HepG2 (cell line): ENCODE data around the gene ACSF3. TPM values are rescaled to one million over a fixed set of nuclear protein-coding genes. Genes with fewer than 3 reads are reported as not detected.

ENCODE experiments used
- ATAC-seq: fragments of 200-7000 bp; cut with Tn5 transposase; 3 replicates; pipeline ENCODE4 v1.9.1; 2020; ENCODE audit warnings: mild to moderate bottlenecking, moderate library complexity
- BruUV-seq: library from RNA; stranded (reverse); fragments of 400-500 nt; replicated peaks from 2 replicates; lab custom pipeline; 2021; lab: Mats Ljungman, UMichigan
- CTCF ChIA-PET: fragments of 300-600 bp; formaldehyde crosslinking; extraction: SDS; loops from one replicate; lab custom pipeline; 2021; ENCODE audit warnings: low total read pairs, inconsistent platforms, low intra/inter-chr PET ratio; lab: Yijun Ruan, JAX
- POLR2A ChIA-PET: fragments of 350-600 bp; sonication (Branson Sonifier 250); formaldehyde crosslinking; loops from one replicate; lab custom pipeline; 2020; ENCODE audit warnings: antibody characterized with exemption, inconsistent platforms; lab: Yijun Ruan, JAX
- DNase-seq: peaks from one replicate; pipeline ENCODE4 v3.0.0-alpha.2; 2015; ENCODE audit warnings: low spot score
- FAIRE-seq: peaks from 3 replicates; lab custom pipeline; 2011; peaks lifted over from hg19 to GRCh38; lab: Jason Lieb, UNC
- H2AFZ ChIP-seq: one replicate; pipeline ENCODE4 v1.6.1; 2011; ENCODE audit warnings: low read length, inconsistent platforms
- H3K27ac ChIP-seq: fragments of 300-600 bp; 3 replicates; pipeline ENCODE4 v1.8.0; 2011; ENCODE audit warnings: mixed run types, mild to moderate bottlenecking, mixed read lengths, low read length, inconsistent platforms; ENCODE audit not compliant: insufficient read depth; ENCODE audit errors: extremely low read length
- H3K27me3 ChIP-seq, 2 experiments: fragments of 200-600 bp in 1 of 2; 2 replicates in 1 of 2; 3 replicates in 1 of 2; pipeline versions ENCODE4 v1.6.0 to v1.8.0; 2011; ENCODE audit warnings: low read length in 2 of 2, mild to moderate bottlenecking in 2 of 2, moderate library complexity in 2 of 2, inconsistent platforms in 1 of 2; ENCODE audit not compliant: insufficient read depth in 2 of 2, control insufficient read depth in 1 of 2
- H3K36me3 ChIP-seq, 2 experiments: fragments of 200-600 bp in 1 of 2; replicated peaks in 1 of 2; 2 replicates in 1 of 2; 3 replicates in 1 of 2; pipeline versions ENCODE4 v1.5.1 to v1.8.0; 2011; ENCODE audit warnings: low read length in 2 of 2, inconsistent platforms in 1 of 2; ENCODE audit not compliant: insufficient read depth in 2 of 2, control insufficient read depth in 1 of 2
- H3K4me1 ChIP-seq: 2 replicates; pipeline ENCODE4 v1.5.1; 2012; ENCODE audit warnings: low read length, inconsistent platforms; ENCODE audit not compliant: insufficient read depth
- H3K4me2 ChIP-seq: 2 replicates; pipeline ENCODE4 v1.6.0; 2011; ENCODE audit warnings: low read depth, low read length, inconsistent platforms
- H3K4me3 ChIP-seq, 3 experiments: fragments of 200-600 bp in 1 of 3; sonication (generic), shearing (Covaris generic) in 1 of 3; replicated peaks in 1 of 3; 2 replicates each; pipeline ENCODE4 v1.5.1; 2011 to 2016; ENCODE audit warnings: low read length in 3 of 3, inconsistent platforms in 2 of 3, low read depth in 2 of 3, mild to moderate bottlenecking in 2 of 3, control low read depth in 1 of 3, mixed read lengths in 1 of 3; ENCODE audit not compliant: insufficient read depth in 1 of 3
- H3K79me2 ChIP-seq: one replicate; pipeline ENCODE4 v1.6.1; 2011; ENCODE audit warnings: low read length, inconsistent platforms; ENCODE audit not compliant: insufficient read depth
- H3K9ac ChIP-seq: 2 replicates; pipeline ENCODE4 v1.6.0; 2011; ENCODE audit warnings: mild to moderate bottlenecking, low read depth, low read length, inconsistent platforms; ENCODE audit not compliant: insufficient read depth
- H3K9me3 ChIP-seq: 2 replicates; pipeline ENCODE4 v1.5.1; 2012; ENCODE audit warnings: mild to moderate bottlenecking, low read length
- H4K20me1 ChIP-seq: 2 replicates; pipeline ENCODE4 v1.6.0; 2011; ENCODE audit warnings: inconsistent platforms, mild to moderate bottlenecking, low read length, moderate library complexity; ENCODE audit not compliant: insufficient read depth
- CENPT ChIP-seq: sonication (generic); formaldehyde crosslinking; IDR thresholded peaks from 2 replicates; pipeline ENCODE4 v1.8.0; 2022; ENCODE audit warnings: low read depth, mild to moderate bottlenecking, moderate library complexity, missing genetic modification reagents
- TP53 ChIP-seq: sonication (generic); formaldehyde crosslinking; conservative IDR thresholded peaks from 2 replicates; pipeline ENCODE4 v1.4.0; 2020; ENCODE audit warnings: missing genetic modification reagents
- ZNF335 ChIP-seq: sonication (generic); formaldehyde crosslinking; IDR thresholded peaks from 2 replicates; pipeline ENCODE4 v1.4.0; 2020; ENCODE audit warnings: missing genetic modification reagents
- ZNF674 ChIP-seq: sonication (generic); formaldehyde crosslinking; IDR thresholded peaks from 2 replicates; pipeline ENCODE4 v1.5.0; 2020; ENCODE audit warnings: low read depth, mild to moderate bottlenecking, missing genetic modification reagents
- ZNF792 ChIP-seq: IDR thresholded peaks from 2 replicates; pipeline ENCODE4 v1.6.1; 2016
- WGBS: methylation state at CpG from one replicate; pipeline ENCODE4 v1.1.6; 2017; ENCODE audit warnings: low lambda C conversion rate; 5-methylcytosine and 5-hydroxymethylcytosine counted together
- in situ Hi-C: cut with HindIII; loops from 2 replicates; pipeline ENCODE4 v1.10.0; 2017; ENCODE audit warnings: low pct_unique_long_range_greater_than_20kb; ENCODE audit not compliant: extremely low pct_ligation_motif_present
- intact Hi-C: fragments of 100-400 bp; cut with micrococcal nuclease; formaldehyde crosslinking; loops from one replicate; pipeline ENCODE4 v1.10.0; 2022; ENCODE audit not compliant: unreplicated experiment
- polyA plus RNA-seq, 8 experiments: library from polyadenylated mRNA; depleted of rRNA in 3 of 8; stranded (reverse) in 7 of 8; unstranded in 1 of 8; fragments of >200 nt; fragmentation: Illumina TruSeq in 4 of 8; extraction: Trizol in 4 of 8; gene quantifications; 2 replicates each; pipeline versions ENCODE4 v1.2.1 to v1.2.3, GENCODE V29; 2011 to 2016; ENCODE audit warnings: low read depth in 4 of 8, missing spikeins in 1 of 8, mixed read lengths in 1 of 8; ENCODE audit not compliant: insufficient read depth in 1 of 8
- total RNA-seq, 5 experiments: library from RNA; depleted of rRNA; stranded (reverse); fragments of >200 nt; fragmentation: Illumina TruSeq; extraction: Trizol; gene quantifications; 2 replicates each; pipeline ENCODE4 v1.2.3, GENCODE V29; 2016; ENCODE audit warnings: low read depth in 1 of 5
- TF ChIP-seq, protein P1 (sequence below): sonication (generic); formaldehyde crosslinking; conservative IDR thresholded peaks from 2 replicates; pipeline ENCODE4 v1.8.0; 2022; ENCODE audit warnings: mild to moderate bottlenecking, moderate library complexity, missing genetic modification reagents
- TF ChIP-seq, protein P2 (sequence below): sonication (generic); formaldehyde crosslinking; IDR thresholded peaks from 2 replicates; pipeline ENCODE4 v1.4.0; 2020; ENCODE audit warnings: missing genetic modification reagents, borderline replicate concordance

Gene ACSF3
- total and polyA plus RNA-seq, 2 of the 13 experiments (the other 11 are each of a cell fraction or from before 2014, with no cell fraction given), result 14.9 to 30.6 TPM

DNA sequence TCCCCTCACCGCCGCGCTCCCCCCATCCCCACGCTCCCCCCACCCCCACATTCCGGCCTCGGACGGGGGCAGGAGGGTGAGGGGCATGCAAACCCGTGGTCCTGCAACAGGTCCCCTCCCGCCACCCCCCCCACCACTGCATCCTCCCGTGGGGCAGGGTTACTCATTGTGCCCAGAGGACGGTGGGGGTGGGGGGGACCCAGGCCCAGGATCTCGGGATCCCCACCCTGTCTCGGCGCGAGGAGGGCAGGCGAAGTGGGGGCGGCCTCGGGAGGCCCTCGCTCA is 98.2 kb downstream of the ACSF3 start:
- peak overlapping the region; percentile 99 for H3K27ac ChIP-seq
- DNase-seq (no peak), ATAC-seq (no peak)
- peaks cover 6% of the 10 kb centered on the region for H3K79me2 ChIP-seq
- H3K36me3 ChIP-seq, result peaks cover 0 to 3% of the 10 kb centered on the region in 2 experiments; a peak in 1 of 5 replicates
- BruUV-seq, result no TSS peak
- no peak overlapping the region for H2AFZ ChIP-seq
- POLR2A ChIA-PET, result interaction anchor here (1.1 to 3.0 kb wide), 5 partner anchors 9 to 73 kb away, joined by 4 to 44 read pairs (median 6); partner anchors contain the start of genes CDH15, SLC22A31 and ZNF778
- in situ Hi-C loops, result no loop called here
- peaks cover 31% of the 10 kb centered on the region; the same call in 1 of the 2 replicates for H4K20me1 ChIP-seq
- no peaks in the 10 kb centered on the region; a peak in 1 of 5 replicates for H3K27me3 ChIP-seq
- no peaks in the 10 kb centered on the region for H3K9me3 ChIP-seq
- H3K4me3 ChIP-seq, result peak overlapping the region; percentile 60 to 86 (median 75); a peak in 5 of 6 replicates
- WGBS, result 1% methylated on average over 12 of the region's 19 CpGs
- peaks cover 37% of the 10 kb centered on the region for H3K4me1 ChIP-seq
- peak overlapping the region; percentile 97 for H3K9ac ChIP-seq
- peak overlapping the region; percentile 95 for H3K4me2 ChIP-seq
- no peak for TF ChIP-seq CENPT (CRISPR knock-in tag)
- 0 out of 2 replicates have a peak, but pooled peaks have one; percentile 13 for TF ChIP-seq ZNF674
- no peak for TF ChIP-seq TP53 (CRISPR knock-in tag)
- TF ChIP-seq, protein P1, sequence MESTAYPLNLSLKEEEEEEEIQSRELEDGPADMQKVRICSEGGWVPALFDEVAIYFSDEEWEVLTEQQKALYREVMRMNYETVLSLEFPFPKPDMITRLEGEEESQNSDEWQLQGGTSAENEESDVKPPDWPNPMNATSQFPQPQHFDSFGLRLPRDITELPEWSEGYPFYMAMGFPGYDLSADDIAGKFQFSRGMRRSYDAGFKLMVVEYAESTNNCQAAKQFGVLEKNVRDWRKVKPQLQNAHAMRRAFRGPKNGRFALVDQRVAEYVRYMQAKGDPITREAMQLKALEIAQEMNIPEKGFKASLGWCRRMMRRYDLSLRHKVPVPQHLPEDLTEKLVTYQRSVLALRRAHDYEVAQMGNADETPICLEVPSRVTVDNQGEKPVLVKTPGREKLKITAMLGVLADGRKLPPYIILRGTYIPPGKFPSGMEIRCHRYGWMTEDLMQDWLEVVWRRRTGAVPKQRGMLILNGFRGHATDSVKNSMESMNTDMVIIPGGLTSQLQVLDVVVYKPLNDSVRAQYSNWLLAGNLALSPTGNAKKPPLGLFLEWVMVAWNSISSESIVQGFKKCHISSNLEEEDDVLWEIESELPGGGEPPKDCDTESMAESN (CRISPR knock-in tag), result peak; percentile 1; the same call in 1 of the 2 replicates
- 0 out of 2 replicates have a peak, but pooled peaks have one; percentile 16 for TF ChIP-seq ZNF335 (CRISPR knock-in tag)
- TF ChIP-seq, protein P2, sequence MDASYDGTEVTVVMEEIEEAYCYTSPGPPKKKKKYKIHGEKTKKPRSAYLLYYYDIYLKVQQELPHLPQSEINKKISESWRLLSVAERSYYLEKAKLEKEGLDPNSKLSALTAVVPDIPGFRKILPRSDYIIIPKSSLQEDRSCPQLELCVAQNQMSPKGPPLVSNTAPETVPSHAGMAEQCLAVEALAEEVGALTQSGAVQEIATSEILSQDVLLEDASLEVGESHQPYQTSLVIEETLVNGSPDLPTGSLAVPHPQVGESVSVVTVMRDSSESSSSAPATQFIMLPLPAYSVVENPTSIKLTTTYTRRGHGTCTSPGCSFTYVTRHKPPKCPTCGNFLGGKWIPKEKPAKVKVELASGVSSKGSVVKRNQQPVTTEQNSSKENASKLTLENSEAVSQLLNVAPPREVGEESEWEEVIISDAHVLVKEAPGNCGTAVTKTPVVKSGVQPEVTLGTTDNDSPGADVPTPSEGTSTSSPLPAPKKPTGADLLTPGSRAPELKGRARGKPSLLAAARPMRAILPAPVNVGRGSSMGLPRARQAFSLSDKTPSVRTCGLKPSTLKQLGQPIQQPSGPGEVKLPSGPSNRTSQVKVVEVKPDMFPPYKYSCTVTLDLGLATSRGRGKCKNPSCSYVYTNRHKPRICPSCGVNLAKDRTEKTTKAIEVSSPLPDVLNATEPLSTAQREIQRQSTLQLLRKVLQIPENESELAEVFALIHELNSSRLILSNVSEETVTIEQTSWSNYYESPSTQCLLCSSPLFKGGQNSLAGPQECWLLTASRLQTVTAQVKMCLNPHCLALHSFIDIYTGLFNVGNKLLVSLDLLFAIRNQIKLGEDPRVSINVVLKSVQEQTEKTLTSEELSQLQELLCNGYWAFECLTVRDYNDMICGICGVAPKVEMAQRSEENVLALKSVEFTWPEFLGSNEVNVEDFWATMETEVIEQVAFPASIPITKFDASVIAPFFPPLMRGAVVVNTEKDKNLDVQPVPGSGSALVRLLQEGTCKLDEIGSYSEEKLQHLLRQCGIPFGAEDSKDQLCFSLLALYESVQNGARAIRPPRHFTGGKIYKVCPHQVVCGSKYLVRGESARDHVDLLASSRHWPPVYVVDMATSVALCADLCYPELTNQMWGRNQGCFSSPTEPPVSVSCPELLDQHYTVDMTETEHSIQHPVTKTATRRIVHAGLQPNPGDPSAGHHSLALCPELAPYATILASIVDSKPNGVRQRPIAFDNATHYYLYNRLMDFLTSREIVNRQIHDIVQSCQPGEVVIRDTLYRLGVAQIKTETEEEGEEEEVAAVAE (CRISPR knock-in tag), result no peak
- no peak for TF ChIP-seq ZNF792 (CRISPR knock-in tag)
- TF ChIP-seq, all 625 proteins: peak for 3
- CTCF ChIA-PET, result no interaction called here
- intact Hi-C loops, result no loop called here
- no peak for FAIRE-seq
